AML-193 (cell line): ENCODE measurements around the gene MRPL37.

Experiments
- DNase-seq, 2 experiments: peaks; one replicate each; lab custom pipeline; 2025; lab: John Stamatoyannopoulos, UW

MRPL37 gene

DNA sequence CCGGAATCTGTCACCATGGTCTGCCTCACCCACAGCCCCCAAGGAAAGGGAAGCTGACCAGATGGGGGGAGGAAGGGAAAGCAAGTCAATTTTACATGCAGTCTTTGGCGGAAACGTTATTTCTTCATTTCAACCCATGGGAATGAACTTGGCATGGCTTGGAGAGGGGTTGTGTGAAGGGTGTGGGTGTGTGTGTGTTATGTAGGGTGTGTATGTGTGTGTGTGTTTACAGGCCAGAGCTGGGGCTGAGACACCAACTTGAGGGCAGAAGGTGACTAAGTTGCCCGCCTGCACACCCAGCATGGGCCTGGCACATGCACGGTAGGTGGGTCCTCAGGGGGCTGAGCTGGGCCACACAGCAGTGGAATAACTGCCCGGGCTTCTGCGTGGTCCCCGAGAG lies 65.2 kb downstream of the MRPL37 start:
- DNase-seq, result no peak

GRCh38 chr1:54265659-54266058 lies 65.7 kb downstream of the MRPL37 start:
- DNase-seq, result no peak

- DNase-seq, result no peak
Observed at GRCh38 chr1:54266195-54266594, 66.2 kb downstream of the MRPL37 start.

GRCh38 chr1:54266908-54267307 lies 66.9 kb downstream of the MRPL37 start:
- DNase-seq, result no peak
